ENCODE measurements around the gene EIF4G3. TPM values are rescaled to one million over a fixed set of nuclear protein-coding genes. Genes with fewer than 3 reads are reported as not detected.

Gene EIF4G3
- total and polyA plus RNA-seq, 2 of the 8 experiments (the other 6 are each of a cell fraction or from before 2014, with no cell fraction given), result 47.5 to 66.6 TPM

DNA sequence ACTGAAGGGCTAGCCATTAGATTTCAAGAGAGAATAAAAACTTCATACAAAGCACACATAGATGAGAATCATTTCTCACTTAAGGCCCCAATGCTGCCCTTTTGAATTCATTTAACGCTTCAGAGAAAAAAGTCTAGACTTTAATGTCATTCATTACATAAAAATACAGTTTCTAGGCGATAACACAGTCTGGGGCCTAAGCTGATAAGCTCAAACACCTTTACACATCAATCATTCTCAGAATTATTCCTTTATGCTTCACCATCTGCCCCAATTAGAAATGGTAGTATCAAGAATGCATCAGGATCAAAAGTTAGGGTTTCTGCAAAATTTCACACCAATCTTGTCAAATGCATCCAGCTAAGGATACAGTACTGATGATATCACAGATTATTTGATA, 289.5 kb downstream of the EIF4G3 start (continued):
- TF ChIP-seq CREB1 (IDR thresholded peaks at IDR 0.05) (no peak), GABPA (IDR thresholded peaks at IDR 0.05; ENCODE audit: borderline replicate concordance, insufficient read depth, low read length) (no peak), NANOG (IDR thresholded peaks at IDR 0.05; ENCODE audit: insufficient read depth, low read depth, low read length, poor library complexity, severe bottlenecking) (no peak), SIN3A (conservative IDR thresholded peaks at IDR 0.05 in 1 of 2, IDR thresholded peaks at IDR 0.05 in 1 of 2; ENCODE audit: low read depth in 1 of 2, low read length in 2 of 2) (no peak), TAF7 (optimal IDR thresholded peaks at IDR 0.05; ENCODE audit: borderline replicate concordance, low read depth, low read length) (no peak)
